Right lobe of liver (tissue), 4 donors: Measurements from ENCODE around the gene CMTM6.

ENCODE experiments used
- CTCF ChIP-seq, 4 donors: fragments of 200-600 bp in 3 of 4; fragments of 450-650 bp in 1 of 4; IDR thresholded peaks; one replicate each; pipeline versions ENCODE4 v1.5.1 to v1.8.0; 2016 to 2022; ENCODE audit warnings: antibody characterized with exemption in 4 of 4, mild to moderate bottlenecking in 2 of 4
- POLR2A ChIP-seq: fragments of 450-650 bp; IDR thresholded peaks from one replicate; pipeline ENCODE4 v1.6.1; 2017; ENCODE audit warnings: antibody characterized with exemption, mild to moderate bottlenecking
- donor health status: DM: no; HTN: no; CAD: no.
- donor health status: DM: no; HTN: no; CAD: no.
- donor health status: DM: no; HTN: yes; CAD: no.

- TF ChIP-seq CTCF (IDR thresholded peaks at IDR 0.05): no peak
- TF ChIP-seq POLR2A: no peak
Measured at GRCh38 chr3:32488474-32489008, 14.1 kb downstream of the CMTM6 start.
